NOMO-1 (cell line): ENCODE results near the gene TRAFD1.
"Not testable (repeated sequence)": the region's sequence is repeated elsewhere in the genome, so short reads cannot be mapped to it uniquely, and the experiment has no call there.

Source experiments
- DNase-seq, 2 experiments: peaks; one replicate each; lab custom pipeline; 2025; ENCODE audit not compliant: unreplicated experiment in 2 of 2; lab: John Stamatoyannopoulos, UW

TRAFD1 gene

GRCh38 chr12:112125250-112125999, at the start of gene TRAFD1:
TRAFD1 (plus strand) TSS chr12:112125560; CDS start chr12:112130523, 4,963 bp downstream.
- DNase-seq = peak; percentile 95 to 96

DNA sequence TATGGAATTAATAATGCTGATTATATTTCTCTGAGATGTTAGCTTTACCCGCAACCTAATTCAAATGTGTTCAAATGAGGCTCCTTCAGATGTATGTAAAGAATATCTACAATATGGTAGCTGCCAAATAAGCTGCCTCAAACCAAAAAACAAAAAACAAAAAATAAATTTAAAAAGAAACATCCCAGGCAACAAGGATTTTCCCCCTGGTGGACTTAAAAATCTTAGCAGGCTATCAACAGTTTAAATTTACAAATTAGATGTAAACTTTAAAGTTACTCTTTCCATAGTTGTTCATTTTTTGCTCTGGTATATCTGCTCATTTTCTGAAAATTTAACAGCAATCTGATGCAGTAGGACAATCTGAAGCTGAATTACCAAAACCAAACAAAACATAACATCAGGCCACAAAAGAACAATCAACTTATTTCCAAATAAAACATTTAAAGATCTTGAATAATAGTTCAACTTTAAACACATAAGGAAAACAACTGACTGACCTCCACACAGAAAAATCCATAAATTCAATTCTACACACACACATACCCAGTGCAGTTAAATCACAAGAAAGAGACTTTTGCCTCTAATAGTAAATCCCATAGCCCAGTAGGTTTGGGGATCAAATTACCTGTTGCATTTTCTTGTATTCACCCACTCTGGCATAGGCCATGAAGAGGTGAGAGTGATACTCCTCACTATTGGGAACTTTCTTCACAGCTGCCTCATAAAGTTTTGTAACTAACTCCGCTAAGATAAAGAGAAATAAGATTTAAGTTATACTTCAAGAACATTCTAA, 38.1 kb upstream of the TRAFD1 start:
- no peak for DNase-seq

DNA sequence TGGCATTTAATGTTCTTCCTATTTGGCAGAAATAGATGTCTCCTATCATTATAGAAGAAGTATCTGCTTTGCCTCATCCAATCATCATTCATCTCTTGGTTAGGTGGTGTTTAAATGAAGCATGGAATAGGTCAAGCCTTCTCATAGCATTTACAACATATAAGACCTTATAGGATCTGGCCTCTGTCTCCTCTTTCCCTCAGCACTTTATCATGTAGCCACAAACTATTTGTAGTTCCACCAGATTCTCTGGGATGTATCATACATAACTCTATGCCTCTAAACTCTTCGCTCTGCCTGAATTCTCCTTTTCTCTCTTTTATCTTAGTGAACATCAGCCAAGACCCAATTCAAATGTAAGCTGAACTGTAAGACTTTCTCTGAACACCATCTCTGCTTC, 37.5 kb upstream of the TRAFD1 start:
- DNase-seq = no peak

DNA sequence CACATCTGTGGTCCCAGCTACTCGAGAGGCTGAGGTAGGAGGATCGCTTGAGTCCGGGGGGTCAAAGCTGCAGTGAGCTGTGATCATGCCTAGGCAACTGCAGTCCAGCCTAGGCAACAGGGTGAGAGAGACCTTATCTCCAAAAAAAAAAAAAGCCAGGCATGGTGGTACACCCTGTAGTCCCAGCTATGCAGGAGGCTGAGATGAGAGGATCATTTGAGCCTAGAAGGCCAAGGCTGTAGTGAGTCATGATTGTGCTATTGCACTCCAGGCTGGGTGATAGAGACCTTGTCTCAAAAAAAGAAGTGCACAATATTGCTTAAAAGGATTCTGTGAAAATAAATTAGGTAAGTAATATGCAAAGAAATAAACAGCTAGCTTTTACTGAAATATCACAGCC, 33.8 kb upstream of the TRAFD1 start:
- DNase-seq = no peak

DNA sequence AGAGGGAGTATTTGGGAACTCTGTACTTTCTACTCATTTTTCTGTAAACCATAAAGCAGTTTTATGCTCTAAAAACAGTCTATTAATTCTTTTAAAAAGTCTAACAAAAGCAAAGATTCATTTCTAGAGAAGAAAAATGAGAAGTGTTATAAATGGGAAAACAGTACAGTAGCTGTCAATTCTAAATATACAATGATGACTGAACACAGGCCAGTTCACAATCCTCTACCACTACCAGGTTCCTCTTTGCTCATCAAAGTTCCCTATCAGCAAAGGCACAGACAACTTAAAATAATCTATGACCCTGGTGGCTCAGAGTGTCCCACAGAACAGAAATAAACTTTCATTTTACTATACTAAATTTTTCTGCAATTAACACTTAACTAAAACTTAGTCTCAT, 29.3 kb upstream of the TRAFD1 start:
- DNase-seq = peak; percentile 8 to 53

GRCh38 chr12:112096667-112097066, 28.7 kb upstream of the TRAFD1 start:
- DNase-seq = no peak

- DNase-seq = no peak
These were observed 27.7 kb upstream of the TRAFD1 start for GRCh38 chr12:112097641-112098040.

GRCh38 chr12:112100500-112100899, 24.9 kb upstream of the TRAFD1 start:
- DNase-seq = not testable (repeated sequence)

- DNase-seq = no peak
These were observed 23.2 kb upstream of the TRAFD1 start for GRCh38 chr12:112102127-112102526.

DNA sequence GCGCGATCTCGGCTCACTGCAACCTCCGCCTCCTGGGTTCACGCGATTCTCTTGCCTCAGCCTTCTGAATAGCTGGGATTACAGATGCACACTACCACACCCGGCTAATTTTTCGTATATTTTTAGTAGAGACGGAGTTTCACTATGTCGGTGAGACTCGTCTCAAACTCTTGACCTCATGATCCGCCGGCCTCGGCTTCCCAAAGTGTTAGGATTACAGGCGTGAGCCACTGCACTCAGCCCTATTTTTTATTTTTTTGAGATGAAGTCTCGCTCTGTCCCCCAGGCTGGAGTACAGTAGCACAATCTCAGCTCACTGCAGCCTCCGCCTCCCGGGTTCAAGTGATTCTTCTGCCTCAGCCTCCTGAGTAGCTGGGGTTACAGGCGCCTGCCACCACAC, 22.6 kb upstream of the TRAFD1 start:
- not testable (repeated sequence) for DNase-seq

DNA sequence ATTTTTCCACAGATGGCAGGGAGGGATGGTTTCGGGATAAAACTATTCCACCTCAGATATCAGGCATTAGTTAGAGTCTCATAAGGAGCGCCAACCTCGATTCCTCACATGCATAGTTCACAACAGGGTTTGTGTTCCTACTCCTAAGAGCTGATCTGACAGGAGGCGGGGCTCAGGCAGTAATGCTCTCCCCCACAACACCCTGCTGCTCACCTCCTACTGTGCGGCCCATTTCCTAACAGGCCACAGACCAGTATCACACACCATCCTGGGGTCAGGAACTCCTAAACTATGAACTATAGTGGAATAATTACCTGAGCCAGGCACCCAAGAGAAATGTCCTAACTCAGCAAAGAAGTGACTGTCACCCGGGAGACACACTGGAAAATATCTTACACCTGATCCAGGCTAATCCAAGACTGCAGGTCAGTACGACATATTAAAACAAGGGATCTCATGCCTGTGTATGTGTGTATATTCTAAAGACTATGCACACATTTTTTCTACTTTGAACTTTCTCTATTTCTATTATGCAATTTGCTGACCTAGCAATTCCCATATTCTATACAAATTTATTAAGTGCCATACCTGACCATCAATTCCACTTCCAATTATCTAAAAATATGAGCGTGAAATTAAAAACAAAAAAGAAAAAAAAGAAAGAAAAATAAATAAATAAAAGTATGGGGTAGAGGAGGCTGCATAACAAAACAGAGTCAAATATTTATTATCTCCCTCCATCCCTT, 21.4 kb upstream of the TRAFD1 start:
- no peak for DNase-seq

DNA sequence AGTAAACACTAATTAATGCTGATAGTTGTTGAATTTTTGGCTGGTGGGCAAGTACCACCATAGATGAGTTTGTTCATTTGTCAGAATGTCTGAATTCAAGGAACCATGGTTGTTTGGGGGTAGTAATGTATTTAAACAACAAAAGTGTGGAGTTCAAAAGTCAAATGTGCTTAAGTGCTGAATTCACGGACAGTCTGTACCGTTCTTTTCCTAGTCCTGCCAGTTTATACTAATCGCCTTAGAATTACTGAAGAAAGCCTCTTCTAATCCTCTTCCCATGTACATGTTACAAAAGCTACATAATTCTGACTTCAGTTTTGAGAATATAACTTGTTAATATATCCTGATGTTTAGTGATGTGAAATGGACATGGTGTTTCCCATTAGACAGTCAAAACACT, 19.5 kb upstream of the TRAFD1 start:
- DNase-seq = no peak

- DNase-seq = peak; percentile 70 to 72
These were observed 17.8 kb upstream of the TRAFD1 start for GRCh38 chr12:112107306-112108201.

- DNase-seq = peak; percentile 74 to 76
These were observed 16.9 kb upstream of the TRAFD1 start, which contains the start of gene NAA25 for GRCh38 chr12:112108202-112109079. NAA25 (minus strand) TSS chr12:112108783; CDS start chr12:112108773, 10 bp downstream.

- DNase-seq = not testable (repeated sequence)
These were observed 14.3 kb upstream of the TRAFD1 start for GRCh38 chr12:112110787-112111662.

GRCh38 chr12:112111931-112112330, 13.4 kb upstream of the TRAFD1 start:
- no peak for DNase-seq

DNA sequence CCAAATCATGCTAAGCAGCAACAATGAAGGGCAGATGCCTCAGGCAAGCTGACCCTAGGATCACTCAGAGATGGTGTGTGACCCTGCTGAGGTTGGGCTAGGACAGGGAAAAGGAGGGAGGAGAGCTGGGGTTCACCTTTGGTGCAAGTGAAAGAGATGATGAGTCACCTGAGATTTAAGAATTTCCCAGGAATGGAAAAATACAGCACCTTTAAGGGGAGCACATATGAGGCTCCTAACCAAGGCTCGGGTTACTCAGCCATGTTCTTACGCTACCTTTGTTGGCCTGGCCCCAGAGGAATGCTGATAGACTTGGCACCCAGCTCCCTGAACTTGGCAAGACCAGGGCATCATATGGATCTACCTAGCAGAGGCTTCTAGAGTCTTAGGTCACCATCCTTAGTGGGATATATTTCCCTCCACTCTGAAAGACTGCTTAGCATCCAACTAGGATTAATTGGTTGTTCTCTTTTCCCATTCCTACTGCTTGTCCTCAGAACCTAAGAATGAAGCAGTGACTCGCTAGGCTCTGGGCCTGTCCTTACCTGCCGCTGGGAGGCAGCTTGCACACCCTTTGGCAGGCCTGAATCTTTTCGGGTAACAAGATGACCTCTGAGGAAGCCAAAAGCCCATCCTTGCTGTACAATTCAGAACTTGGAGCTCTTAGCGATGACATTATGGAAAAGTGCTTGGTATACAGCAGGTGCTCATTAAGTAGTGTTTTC, 12.8 kb upstream of the TRAFD1 start:
- DNase-seq = no peak
